ENCODE measurements around the gene XRCC4. TPM values are rescaled to one million over a fixed set of nuclear protein-coding genes. Genes with fewer than 3 reads are reported as not detected.

Gene XRCC4
- total RNA-seq, 1 donor from 2014 or later = 5.7 TPM

GRCh38 chr5:83363111-83363885 is 286.0 kb downstream of the XRCC4 start:
- DNase-seq (no peak), ATAC-seq (no peak)
- intact Hi-C loops (cut with micrococcal nuclease) = no loop called here

- ATAC-seq (no peak), DNase-seq (no peak)
- intact Hi-C loops (cut with micrococcal nuclease) = no loop called here
Observed at GRCh38 chr5:83363886-83364275, 286.5 kb downstream of the XRCC4 start.

- DNase-seq (no peak), ATAC-seq (no peak)
- intact Hi-C loops (cut with micrococcal nuclease) = no loop called here
Observed at GRCh38 chr5:83364312-83365299, 287.3 kb downstream of the XRCC4 start.

GRCh38 chr5:83368319-83368718 is 291.0 kb downstream of the XRCC4 start:
- intact Hi-C loops (cut with micrococcal nuclease) = no loop called here
- DNase-seq (no peak), ATAC-seq (peak; percentile 78)

- DNase-seq (no peak), ATAC-seq (peak; percentile 37)
- intact Hi-C loops (cut with micrococcal nuclease) = no loop called here
Observed at GRCh38 chr5:83368835-83369234, 291.5 kb downstream of the XRCC4 start.

GRCh38 chr5:83370957-83371356 is 293.6 kb downstream of the XRCC4 start:
- DNase-seq (no peak), ATAC-seq (no peak)
- intact Hi-C loops (cut with micrococcal nuclease) = no loop called here

GRCh38 chr5:83371726-83372125 is 294.4 kb downstream of the XRCC4 start:
- intact Hi-C loops (cut with micrococcal nuclease) = no loop called here
- DNase-seq = no peak
- no peak for ATAC-seq

- ATAC-seq (peak; percentile 81), DNase-seq (no peak)
- intact Hi-C loops (cut with micrococcal nuclease) = no loop called here
Observed at GRCh38 chr5:83374547-83374946, 297.2 kb downstream of the XRCC4 start.

GRCh38 chr5:83375049-83375745 is 297.9 kb downstream of the XRCC4 start:
- peak; percentile 14 for ATAC-seq
- DNase-seq = no peak
- intact Hi-C loops (cut with micrococcal nuclease) = no loop called here

- intact Hi-C loops (cut with micrococcal nuclease) = no loop called here
- DNase-seq (no peak), ATAC-seq (no peak)
Observed at GRCh38 chr5:83376461-83376860, 299.1 kb downstream of the XRCC4 start.

GRCh38 chr5:83377131-83377865 is 300.0 kb downstream of the XRCC4 start:
- intact Hi-C loops (cut with micrococcal nuclease) = no loop called here
- ATAC-seq (peak; percentile 72), DNase-seq (no peak)

GRCh38 chr5:83378624-83379289 is 301.4 kb downstream of the XRCC4 start:
- DNase-seq = no peak
- intact Hi-C loops (cut with micrococcal nuclease) = no loop called here
- no peak for ATAC-seq

GRCh38 chr5:83385812-83386211 is 308.5 kb downstream of the XRCC4 start:
- DNase-seq (no peak), ATAC-seq (no peak)
- intact Hi-C loops (cut with micrococcal nuclease) = no loop called here

GRCh38 chr5:83387041-83387440 is 309.7 kb downstream of the XRCC4 start:
- intact Hi-C loops (cut with micrococcal nuclease) = no loop called here
- no peak for DNase-seq
- no peak for ATAC-seq

- DNase-seq (no peak), ATAC-seq (no peak)
- intact Hi-C loops (cut with micrococcal nuclease) = no loop called here
Observed at GRCh38 chr5:83388608-83389007, 311.3 kb downstream of the XRCC4 start.

- intact Hi-C loops (cut with micrococcal nuclease) = no loop called here
- ATAC-seq (no peak), DNase-seq (no peak)
Observed at GRCh38 chr5:83392766-83393503, 315.6 kb downstream of the XRCC4 start.

- intact Hi-C loops (cut with micrococcal nuclease) = no loop called here
- no peak for DNase-seq
- ATAC-seq = no peak
Observed at GRCh38 chr5:83393504-83393866, 316.1 kb downstream of the XRCC4 start.

GRCh38 chr5:83394190-83394589 is 316.8 kb downstream of the XRCC4 start:
- intact Hi-C loops (cut with micrococcal nuclease) = no loop called here
- DNase-seq (no peak), ATAC-seq (no peak)

Data from left ventricle myocardium superior (tissue), 1 donor.